Endometrium (tissue), 2 donors: ENCODE measurements around the gene CEP112.
A peak's percentile ranks its signal among the peaks of the same experiment; 100 is the strongest.
"Not testable (repeated sequence)": the region's sequence is repeated elsewhere in the genome, so short reads cannot be mapped to it uniquely, and the experiment has no call there.

Experiments used
- FAIRE-seq: peaks from 2 replicates; lab custom pipeline; 2012; peaks lifted over from hg19 to GRCh38; lab: Jason Lieb, UNC
- donor health status: control.
- donor health status: control.

The CEP112 gene

DNA sequence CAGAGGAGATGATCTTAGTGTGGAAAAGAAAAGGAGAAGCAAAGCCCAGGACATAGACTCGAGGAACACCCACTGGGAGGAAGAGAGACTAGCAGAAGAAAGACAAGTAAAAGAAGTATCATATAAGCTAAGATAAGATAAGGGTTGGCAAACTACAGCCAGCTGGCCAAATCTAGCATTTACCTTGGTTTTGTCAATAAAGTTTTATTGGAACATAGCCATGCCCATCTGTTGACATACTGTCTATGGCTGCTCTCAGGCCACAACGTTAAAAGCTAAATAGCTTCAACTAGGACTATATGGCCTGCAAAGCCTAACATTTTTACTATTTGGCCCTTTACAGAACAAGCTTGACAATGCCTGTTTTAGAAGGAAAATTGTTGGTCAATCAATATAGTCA lies 464.1 kb downstream of the CEP112 start:
- FAIRE-seq: no peak

DNA sequence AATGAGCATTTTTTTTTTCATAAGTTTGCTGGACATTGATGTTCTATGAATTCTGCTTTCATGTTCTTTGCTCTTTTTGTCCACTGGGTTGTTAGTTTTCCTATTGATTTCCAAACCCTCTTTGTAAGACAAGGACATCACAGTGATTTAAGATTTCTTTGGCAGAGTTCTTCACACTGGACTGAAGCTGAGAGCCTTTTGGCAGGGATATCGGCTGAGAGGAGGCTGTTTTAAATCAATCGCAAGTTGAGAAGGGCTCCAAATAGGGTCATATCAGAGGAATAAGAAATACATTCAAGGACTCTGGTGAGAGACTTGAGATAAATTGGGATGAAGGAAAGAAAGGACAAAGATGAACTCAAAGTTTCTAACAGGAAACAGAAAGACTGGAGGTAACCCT lies 464.7 kb downstream of the CEP112 start:
- no peak for FAIRE-seq

DNA sequence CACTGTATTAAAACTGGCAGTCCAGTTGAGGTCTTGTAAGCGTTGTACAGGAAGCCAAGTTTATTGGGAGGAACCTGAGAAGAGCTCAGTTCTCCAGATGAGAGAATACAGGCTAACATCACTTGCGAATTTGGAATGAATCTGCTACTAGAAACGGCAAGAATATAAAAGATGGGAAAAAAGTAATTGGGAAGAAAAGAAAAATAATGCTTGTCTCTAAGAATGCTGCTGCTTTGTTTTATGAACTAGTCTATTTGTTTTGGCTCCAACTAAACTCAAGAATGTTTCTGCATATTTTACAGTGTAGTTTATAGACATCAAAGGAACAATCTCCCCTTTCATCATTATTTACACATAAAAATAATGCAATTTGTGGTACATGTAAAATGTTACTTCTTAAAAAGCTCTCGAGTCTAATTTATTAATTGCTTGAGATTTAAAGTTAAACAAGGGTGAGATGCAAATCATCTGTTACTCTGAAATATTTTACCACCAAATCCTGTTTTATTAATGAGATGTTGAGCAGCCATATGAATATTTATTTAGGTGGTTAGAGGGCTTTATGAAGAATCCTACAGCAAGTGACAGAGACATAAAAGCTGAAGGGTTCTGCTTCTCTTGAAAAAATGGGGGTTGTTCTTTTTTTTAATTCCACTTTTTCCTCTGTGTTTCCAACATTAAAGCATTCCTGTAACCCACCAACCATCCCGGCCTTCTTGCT lies 468.3 kb downstream of the CEP112 start:
- peak; percentile 99 for FAIRE-seq

DNA sequence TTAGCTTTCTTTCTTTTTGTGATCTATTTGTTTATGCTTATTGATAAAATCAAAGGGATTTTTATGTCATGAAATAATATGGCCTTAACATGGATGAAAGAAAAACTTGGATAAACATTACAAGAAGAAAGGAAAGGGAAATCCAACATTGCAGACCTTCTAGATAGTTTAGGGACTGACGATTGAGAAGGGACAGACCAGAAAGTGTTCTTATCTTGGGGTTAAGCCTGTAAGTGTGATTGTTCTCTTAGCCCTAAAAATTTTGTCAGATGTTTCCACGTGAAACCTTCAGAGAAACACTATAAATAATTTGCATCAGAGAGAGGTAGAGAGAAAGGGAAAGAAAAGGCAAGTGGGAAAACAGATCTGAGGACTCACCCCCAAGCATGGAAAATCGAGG lies 473.3 kb downstream of the CEP112 start:
- FAIRE-seq: no peak

DNA sequence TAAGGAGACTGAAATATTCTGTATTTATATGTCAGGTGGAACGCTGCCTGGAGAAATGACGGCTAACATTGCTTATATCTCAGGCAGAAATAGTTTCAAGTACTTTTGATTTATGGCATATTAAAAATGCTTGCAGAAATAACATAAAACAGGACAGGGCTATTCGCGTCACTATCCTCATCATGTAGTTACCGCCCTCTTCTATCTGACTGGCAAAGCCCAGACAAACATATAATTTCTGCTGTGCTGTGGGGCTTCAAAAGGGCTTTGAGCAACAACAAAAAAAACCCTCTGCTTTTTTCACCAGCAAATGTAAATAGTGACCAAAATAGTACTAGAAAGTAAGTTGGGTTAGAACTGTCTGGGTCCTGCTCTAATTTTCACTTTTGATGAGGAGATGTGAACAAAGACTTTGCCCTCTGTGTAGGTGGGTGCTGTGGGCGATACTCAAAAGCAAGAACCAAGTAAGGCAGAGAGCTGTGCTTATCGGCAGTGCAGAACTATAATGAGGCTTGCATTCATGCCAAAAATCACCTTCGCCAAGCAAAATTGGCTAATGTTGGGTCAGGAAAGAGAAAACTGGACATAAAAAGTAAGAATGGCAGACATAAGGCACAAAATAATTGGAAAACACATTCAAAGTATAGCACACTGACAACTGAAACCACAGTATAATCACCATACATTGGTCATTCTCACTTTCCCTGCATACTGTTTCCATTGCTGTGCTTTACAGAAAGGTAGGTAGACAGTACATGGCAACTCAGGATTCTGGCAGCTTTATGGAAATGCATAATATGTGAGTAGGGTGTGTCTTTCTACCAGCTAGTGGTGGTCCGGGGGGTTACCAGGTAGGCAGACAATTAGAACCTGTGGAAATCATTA lies 479.3 kb downstream of the CEP112 start:
- no peak for FAIRE-seq

DNA sequence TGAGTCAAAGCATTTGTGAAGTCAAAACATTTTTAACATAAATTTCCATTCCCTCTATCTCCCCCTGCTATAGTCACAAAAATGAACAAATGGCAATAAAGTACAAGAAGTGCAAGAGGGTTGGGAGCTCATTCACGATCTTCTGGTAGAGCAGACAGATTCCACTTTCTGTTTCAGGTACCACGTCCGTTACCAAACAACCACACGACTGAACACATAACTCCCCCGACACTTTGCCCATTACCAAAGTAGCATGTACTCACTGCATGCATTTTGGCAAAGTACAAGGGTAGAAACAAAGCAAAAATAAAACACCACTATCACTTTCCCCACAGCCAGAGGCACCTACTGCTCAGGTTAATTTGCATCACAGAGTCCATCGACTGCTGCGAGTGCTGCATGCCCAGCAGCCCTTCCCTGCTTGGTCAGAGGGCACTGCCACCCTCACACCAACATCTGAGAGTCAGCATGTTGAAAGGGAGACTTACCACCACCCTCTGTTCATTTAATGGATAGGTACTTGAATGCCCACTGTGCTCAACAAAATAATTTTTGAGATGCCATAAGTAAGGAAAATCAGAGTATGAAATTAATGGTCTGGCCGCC lies 480.2 kb downstream of the CEP112 start:
- FAIRE-seq: no peak

DNA sequence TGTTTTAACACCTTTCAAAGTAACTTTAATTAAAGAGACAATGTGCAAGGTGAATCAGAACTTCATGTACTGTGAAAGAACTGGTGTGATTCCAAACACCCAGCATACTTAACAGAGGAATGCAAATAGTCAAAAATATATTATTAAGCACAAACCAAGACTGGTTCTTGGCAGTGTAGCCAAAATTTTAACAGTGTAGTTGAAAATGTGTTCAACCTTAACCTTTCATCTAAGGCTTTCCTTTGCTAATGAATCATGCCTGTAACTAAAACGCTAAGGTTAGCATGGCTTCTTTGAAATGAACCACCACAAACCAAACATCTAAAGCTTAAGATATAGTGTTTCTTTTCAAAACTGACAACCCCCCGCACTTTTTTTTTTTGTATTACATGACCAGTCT lies 484.2 kb downstream of the CEP112 start:
- peak; percentile 23 for FAIRE-seq

DNA sequence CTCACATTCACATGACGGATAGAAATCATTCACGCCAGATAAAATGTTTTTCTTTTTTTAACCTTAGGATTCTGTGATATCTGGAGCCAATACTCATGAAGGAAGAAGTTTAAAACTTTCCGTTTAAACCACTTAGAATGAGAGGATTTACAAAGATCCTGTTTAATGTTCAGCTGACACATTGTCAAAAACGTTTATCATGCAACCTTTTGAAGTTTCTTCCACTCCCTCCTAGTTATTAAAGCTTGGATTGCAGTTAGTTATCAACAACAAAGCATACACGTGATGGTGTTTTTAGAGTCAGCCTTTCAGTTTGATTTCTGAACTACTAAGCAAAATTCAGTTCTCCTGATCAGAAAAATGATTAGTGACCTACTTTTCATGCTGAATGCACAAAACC lies 487.2 kb downstream of the CEP112 start:
- peak; percentile 79 for FAIRE-seq

DNA sequence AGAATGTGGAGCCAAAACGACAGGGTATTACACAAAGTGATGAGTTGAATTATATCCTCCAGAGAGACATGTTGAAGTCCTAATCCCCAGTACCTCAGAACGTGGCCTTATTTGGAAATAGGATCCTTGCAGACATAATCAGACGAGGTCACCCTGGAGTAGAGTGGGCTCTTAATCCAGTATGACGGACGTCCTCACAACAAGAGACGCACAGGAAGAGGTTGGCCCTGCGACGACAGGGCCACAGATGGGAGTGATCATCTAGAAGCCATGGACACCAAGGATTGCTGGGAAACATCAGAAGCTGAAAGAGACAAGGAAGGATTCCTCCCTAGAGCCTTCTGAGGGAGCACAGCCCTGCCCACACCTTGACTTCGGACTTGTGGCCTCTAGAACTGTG lies 488.0 kb downstream of the CEP112 start:
- no peak for FAIRE-seq

DNA sequence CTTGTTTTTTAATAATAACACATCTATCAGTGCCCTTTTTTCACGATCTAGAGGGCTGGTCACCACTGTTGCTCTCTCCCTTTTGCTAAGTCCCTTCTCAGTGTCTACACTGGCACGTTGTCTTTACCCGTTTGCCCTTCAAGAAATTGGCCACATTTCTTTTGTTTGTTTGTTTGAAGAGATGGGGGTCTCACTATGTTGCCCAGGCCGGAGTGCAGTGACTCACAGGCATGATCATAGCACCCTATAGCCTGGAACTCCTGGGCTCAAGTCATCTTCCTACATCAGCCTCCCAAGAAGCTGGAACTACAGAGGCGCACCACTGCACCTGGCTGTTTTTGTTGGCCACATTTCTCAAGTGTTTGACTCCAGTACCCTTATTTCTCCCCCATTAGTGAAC lies 492.5 kb downstream of the CEP112 start:
- FAIRE-seq: no peak

DNA sequence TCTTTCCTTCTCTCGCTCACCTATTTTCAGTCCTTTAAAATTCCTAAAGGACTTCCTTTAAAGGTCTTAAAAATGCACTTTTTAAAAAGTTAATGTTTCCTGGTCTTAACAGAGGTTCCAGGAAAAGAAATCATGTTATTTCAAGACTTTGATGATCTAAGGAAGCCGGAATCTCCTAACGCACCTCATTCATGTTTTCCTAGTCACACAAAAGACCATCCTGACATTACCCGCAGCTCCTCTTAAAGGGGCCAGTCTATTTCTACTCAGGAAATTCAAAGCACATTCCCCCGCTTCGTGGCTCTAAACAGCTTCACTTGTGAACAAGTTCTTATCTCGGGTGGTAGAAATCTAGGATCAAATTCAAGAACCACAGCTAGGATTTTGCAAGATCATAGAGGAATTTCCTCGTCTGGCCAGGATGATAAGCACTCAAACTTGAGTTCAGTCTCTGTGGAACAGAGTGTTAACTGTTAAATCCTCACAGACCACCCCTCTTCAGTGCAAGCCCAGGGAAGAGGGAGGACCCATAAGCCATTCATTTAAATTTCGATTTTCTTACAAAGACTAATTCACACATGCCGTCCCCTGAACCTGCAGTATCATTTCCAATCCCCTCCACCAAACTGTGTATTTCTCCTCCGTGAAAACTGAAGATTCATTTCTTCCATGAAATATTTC lies 493.4 kb downstream of the CEP112 start:
- FAIRE-seq: peak; percentile 15

DNA sequence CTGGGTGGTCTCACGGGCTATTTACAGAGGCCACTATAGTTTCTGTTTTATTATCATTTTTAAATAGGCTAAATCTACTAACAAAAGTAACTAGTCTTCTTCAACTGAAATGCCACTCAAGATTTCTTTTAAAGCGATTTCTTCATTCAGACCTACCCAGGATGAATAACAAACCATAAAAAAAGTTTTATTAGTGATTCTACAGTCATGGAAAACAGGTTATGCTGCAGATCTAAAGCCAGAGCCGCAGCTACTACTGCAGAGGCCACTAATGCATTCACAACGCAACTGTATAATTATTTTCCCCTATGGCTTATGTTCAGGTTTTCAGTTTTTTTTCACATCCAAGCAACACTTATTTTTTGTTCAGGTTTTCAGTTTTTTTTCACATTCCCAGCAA lies 494.3 kb downstream of the CEP112 start:
- FAIRE-seq: no peak

DNA sequence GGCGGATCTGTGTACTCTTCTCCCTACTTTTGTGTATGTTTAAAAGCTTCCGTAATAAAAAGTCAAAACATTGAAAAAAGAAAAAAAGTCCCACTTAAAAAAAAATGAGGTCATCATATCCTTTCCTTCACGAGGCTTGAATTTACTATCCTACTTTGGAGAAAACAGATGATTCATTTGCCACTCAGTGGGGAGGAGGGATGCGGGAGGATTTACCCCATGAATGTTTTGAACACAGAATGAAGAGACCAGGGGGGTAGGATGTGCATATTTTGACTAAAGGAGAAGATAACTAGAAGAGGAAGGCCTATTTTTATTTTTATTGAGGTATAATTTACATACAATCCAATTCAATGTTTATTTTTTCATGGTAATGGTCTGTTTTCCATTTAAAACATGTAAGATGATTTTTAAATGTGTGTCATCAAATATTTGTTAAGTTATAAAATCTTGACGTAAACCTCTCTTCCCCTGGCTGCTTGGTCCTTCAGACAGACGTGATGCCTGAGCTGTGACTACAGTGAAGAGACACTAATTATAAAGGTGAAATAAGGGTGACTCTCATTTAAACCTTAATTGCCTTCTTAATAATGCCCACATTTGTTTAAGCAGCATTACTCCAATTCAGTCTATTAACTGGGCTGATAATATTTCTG lies 495.1 kb downstream of the CEP112 start:
- peak; percentile 93 for FAIRE-seq

DNA sequence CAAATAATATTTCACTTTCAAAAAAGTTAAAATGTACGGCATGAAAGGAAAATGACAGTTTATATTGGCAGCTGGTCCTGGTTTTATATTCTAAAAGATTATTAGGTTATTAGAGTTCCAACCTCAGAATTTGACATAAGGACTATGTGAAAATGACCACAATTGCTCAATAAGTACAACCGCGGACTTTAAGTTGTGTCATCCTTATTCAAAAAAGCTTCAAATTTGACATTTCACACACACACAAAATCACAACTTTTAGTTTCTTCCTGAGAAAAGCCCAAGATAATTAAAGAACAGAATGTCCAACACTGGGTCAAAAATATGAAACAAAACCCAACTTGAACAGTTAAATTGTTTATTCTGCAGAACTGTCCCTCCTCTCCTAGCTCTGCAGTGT lies 497.3 kb downstream of the CEP112 start:
- FAIRE-seq: no peak

DNA sequence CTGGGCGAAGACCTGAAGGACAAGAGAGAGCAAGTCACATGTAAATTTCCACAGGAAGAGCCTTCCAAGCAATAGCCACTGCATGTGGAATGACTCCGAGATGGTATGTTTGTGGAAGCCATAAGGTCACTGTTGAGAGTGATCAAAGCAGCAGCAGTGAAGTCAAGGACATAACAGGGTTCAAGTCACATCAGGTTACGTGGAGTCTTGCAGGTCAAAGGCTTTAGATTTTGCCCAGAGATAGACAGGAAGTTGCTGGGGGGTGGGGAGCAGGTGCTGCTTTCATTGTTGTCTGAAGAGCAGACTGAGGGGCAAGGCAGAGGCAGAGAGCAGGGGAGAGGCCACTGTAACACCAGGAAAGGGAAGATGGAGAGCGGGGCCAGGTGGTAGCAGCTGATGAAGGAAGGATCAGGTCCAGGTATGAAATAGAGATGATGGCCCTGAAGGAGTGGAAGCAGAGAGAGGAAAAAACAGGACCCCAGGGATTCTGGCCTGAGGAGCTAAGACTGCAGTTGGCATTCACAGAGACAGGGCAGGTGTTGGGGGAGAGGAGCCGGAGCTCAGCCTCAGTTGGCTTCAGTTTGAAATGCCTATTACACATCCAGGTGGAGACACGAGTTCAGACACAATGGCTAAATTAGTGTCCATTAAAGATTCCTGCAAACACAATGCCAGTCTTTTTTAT lies 501.2 kb downstream of the CEP112 start:
- no peak for FAIRE-seq

DNA sequence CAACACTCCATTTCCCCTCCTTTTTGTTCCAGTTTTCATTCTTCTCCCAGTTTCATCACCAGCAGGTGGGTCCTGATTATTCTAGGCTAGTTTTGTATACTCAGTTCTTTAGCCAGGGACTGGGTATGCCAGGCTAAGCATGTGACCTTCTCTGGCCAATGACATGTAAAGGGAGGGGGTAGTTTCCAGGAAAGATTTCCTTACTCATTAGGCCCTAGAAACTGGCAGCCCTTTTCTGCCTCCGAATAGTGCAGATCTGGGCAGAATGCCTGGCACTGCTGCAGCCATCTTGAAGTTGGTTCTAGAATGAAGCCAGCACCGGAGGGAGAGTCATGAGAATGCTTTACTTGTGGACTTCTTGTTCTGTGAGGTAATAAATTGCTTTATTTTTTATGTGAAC lies 503.6 kb downstream of the CEP112 start:
- no peak for FAIRE-seq

DNA sequence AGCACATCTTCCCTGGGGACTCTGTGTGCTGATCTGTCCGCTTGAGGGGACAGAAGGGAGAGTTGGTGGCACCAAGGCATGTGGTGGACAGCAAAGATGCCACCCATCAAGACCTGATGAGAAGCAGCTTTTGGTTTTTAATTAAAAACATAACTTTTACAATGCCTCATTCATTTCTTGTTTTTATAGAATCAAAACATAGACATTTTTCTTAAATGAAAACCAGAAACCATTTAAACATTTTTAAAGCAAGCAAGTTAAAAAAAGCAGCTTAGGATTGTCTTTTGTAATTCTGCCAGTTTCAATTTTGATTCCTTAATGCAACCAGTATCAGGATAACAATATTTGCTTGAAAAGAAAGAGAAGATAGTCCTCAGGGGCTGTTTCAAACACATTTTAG lies 506.8 kb downstream of the CEP112 start:
- no peak for FAIRE-seq

DNA sequence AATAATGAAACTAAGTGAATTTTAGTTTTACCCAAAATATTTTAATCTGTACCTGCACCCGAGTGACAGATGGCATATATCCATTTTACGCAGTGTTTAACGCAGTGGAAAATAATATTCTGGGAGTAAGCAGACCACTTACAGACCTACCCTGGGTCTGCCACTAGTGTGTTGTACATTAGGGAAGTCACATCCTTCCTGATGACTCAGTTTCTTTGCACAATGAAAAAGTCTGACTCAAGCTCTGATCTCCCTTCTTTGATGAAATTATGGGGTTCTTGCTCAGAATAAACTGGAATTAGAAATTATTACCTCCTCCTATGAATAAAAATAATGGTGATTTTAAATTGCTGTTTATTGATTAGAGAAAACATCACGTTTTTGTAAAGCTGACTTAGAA lies 507.3 kb downstream of the CEP112 start:
- FAIRE-seq: no peak

DNA sequence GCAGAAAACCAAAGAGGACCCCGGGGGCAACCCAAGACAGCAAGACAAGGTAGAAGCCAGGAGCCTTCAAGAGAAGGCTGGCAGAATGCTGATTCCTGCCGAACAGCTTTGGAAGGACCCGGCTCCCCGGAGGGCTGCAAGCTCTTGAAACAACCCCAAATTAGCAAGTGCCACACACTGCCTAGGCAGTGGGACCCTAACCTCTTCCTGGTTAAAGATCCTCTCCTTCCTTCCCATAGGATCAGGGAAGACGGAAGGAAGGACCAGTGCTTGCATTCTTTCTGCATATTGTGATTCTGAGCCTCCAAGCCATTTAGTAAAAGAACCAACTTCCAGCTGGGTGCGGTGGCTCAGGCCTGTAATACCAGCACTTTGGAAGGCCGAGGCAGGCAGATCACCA lies 508.5 kb downstream of the CEP112 start:
- no peak for FAIRE-seq

DNA sequence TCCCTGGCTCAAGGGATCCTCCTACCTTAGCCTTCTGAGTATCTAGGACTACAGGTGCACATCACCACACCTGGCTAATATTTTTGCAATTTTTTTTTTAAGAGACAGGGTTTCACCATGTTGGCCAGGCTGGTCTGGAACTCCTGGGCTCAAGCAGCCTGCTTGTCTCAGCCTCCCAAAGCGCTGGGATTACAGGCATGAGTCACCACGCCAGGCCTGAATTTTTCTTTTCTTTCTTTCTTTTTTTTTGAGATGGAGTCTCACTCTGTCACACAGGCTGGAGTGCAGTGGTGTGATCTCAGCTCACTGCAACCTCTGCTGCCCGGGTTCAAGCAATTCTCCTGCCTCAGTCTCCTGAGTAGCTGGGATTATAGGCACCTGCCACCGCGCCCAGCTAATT lies 510.2 kb downstream of the CEP112 start:
- not testable (repeated sequence) for FAIRE-seq

DNA sequence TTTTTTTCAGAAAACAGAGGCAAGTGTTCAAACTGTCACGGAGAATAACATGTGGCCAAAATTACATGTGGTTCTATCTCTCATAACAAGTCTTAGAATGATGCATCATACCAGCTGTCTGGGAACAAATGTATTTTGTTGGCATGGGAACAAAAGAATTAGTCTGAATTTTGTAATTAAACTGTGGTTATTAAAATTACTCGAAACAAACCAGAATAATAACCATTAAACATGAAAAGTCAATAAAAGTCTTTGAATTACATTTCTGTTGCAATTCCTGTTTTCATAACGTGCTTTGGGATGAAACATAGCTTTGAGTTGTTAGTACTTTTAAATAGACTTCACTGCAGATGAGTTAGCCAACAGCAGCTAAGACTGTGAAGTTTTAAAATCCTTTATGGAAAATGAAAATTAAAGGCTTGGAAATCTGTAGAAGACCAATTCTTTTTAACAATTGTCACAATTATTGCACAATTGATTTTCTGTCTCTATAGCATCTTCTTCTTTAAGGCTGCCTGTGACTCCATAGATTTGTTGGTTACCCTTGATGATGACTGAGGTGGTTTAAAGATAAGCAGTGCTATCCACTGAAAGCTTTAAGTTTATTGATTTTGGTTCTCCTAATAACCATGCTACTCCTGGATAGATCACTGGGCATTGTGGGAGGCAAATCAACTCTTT lies 512.6 kb downstream of the CEP112 start:
- FAIRE-seq: peak; percentile 97
